Measurements from ENCODE around the gene LHFPL3.

DNA sequence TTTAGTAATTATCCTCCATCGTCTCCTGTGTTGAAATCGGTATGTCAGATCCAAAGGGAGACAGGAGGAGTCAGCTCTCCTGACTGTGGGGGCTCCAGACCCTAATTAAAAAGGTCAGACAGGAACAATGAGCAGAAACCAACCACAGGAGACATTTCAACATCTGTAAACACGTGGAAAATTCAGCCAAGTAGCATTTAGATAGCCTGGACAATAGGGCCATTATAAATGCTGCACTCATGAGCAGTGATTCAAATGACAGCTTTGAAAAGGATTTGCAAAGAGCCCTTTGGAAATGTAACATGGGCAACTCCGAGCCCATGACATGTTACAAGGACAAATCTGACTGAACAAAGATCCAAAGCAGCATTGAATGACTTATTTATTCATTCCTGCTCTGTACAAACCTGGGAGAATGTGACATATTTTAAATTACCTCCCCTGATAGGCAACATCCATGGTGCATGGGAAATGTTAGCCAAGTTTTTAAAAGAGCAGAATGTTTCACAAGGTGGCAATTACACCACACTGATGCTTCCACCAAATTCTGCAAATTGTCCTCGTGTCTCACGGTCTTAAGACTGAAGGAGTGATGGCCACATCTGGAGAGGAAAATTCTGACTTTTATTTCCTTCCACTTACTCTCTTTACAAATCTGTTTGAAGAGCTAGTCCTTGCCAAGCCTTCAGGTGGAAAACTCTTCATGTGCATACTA, 572.3 kb downstream of the LHFPL3 start:
- TF ChIP-seq CTCF (IDR thresholded peaks at IDR 0.05) = no peak
- TF ChIP-seq POLR2A (IDR thresholded peaks at IDR 0.05) = no peak

Data from Peyer's patch (tissue), 4 donors.